Keratinocyte (primary cell): Measurements from ENCODE around the gene TCTN2. TPM values are rescaled to one million over a fixed set of nuclear protein-coding genes. Genes with fewer than 3 reads are reported as not detected.

Source experiments
- DNase-seq: peaks from one replicate; pipeline ENCODE4 v3.0.0-alpha.2; 2011; ENCODE audit warnings: low read depth, missing footprints, low spot score
- FAIRE-seq: peaks from 2 replicates; lab custom pipeline; 2011; peaks lifted over from hg19 to GRCh38; lab: Jason Lieb, UNC
- H2AFZ ChIP-seq: 2 replicates; pipeline ENCODE4 v1.6.0; 2012; ENCODE audit warnings: low read length, control low read depth, inconsistent platforms; ENCODE audit not compliant: control insufficient read depth
- H3K27ac ChIP-seq: 2 replicates; pipeline ENCODE4 v1.5.1; 2011; ENCODE audit warnings: low read length; ENCODE audit not compliant: control insufficient read depth, insufficient read depth
- H3K27me3 ChIP-seq: 3 replicates; pipeline ENCODE4 v1.6.0; 2011; ENCODE audit warnings: low read length; ENCODE audit not compliant: control insufficient read depth, insufficient read depth; ENCODE audit errors: extremely low read depth
- H3K36me3 ChIP-seq, 2 experiments: 2 replicates in 1 of 2; 3 replicates in 1 of 2; pipeline ENCODE4 v1.5.1; 2011; ENCODE audit warnings: low read length in 2 of 2, mild to moderate bottlenecking in 1 of 2; ENCODE audit not compliant: control insufficient read depth in 2 of 2, insufficient read depth in 2 of 2; ENCODE audit errors: extremely low read depth in 1 of 2
- H3K4me1 ChIP-seq: 3 replicates; pipeline ENCODE4 v1.5.1; 2011; ENCODE audit warnings: low read length; ENCODE audit not compliant: control insufficient read depth, insufficient read depth; ENCODE audit errors: extremely low read depth
- H3K4me2 ChIP-seq: 3 replicates; pipeline ENCODE4 v1.6.0; 2011; ENCODE audit warnings: low read depth, low read length; ENCODE audit not compliant: control insufficient read depth, insufficient read depth; ENCODE audit errors: extremely low read depth
- H3K4me3 ChIP-seq, 3 experiments: fragments of 200-600 bp in 1 of 3; sonication (generic) in 1 of 3; 2 replicates in 2 of 3; 3 replicates in 1 of 3; pipeline ENCODE4 v1.5.1; 2011 to 2016; ENCODE audit warnings: low read length in 3 of 3, mild to moderate bottlenecking in 3 of 3, control low read depth in 2 of 3, inconsistent platforms in 1 of 3, low read depth in 1 of 3, mixed read lengths in 1 of 3, mixed run types in 1 of 3, moderate library complexity in 1 of 3; ENCODE audit not compliant: control insufficient read depth in 2 of 3, insufficient read depth in 2 of 3; ENCODE audit errors: extremely low read depth in 1 of 3
- H3K79me2 ChIP-seq: 2 replicates; pipeline ENCODE4 v1.6.0; 2012; ENCODE audit warnings: low read length; ENCODE audit not compliant: control insufficient read depth, insufficient read depth
- H3K9ac ChIP-seq: 3 replicates; pipeline ENCODE4 v1.6.0; 2011; ENCODE audit warnings: low read length; ENCODE audit not compliant: control insufficient read depth, insufficient read depth; ENCODE audit errors: extremely low read depth
- H3K9me1 ChIP-seq: 3 replicates; pipeline ENCODE4 v1.6.0; 2011; ENCODE audit warnings: low read length; ENCODE audit not compliant: control insufficient read depth, insufficient read depth; ENCODE audit errors: extremely low read depth
- H3K9me3 ChIP-seq: 2 replicates; pipeline ENCODE4 v1.5.1; 2012; ENCODE audit warnings: low read depth, low read length; ENCODE audit not compliant: control insufficient read depth
- H4K20me1 ChIP-seq: 3 replicates; pipeline ENCODE4 v1.6.0; 2011; ENCODE audit warnings: low read length; ENCODE audit not compliant: control insufficient read depth, insufficient read depth; ENCODE audit errors: extremely low read depth
- EZH2 ChIP-seq: IDR thresholded peaks from one replicate; pipeline ENCODE4 v1.6.1; 2012; ENCODE audit warnings: inconsistent platforms, mild to moderate bottlenecking, low read length, moderate library complexity
- dilution Hi-C: fragments of 300-500 bp; cut with MboI; formaldehyde crosslinking; loops from one replicate; pipeline ENCODE4 v1.7.0; 2020; ENCODE audit warnings: low sequenced_read_pairs; ENCODE audit not compliant: extremely low pct_ligation_motif_present
- polyA plus RNA-seq, 5 experiments: library from polyadenylated mRNA; depleted of rRNA in 3 of 5; stranded (reverse) in 3 of 5; stranded (forward) in 1 of 5; unstranded in 1 of 5; fragments of >200 nt; gene quantifications; 1 replicate in 1 of 5; 2 replicates in 3 of 5; 3 replicates in 1 of 5; pipeline versions ENCODE4 v1.2.1 to v1.2.3, GENCODE V29; 2011 to 2012; ENCODE audit warnings: missing spikeins in 2 of 5, low read depth in 1 of 5, low replicate concordance in 1 of 5
- TF ChIP-seq, protein P1 (sequence below), 3 experiments: IDR thresholded peaks in 1 of 3; conservative IDR thresholded peaks in 1 of 3; optimal IDR thresholded peaks in 1 of 3; 2 replicates in 2 of 3; 3 replicates in 1 of 3; pipeline versions ENCODE3 to v1.5.1; 2011; ENCODE audit warnings: low read length in 3 of 3, mild to moderate bottlenecking in 3 of 3, moderate library complexity in 2 of 3, control low read depth in 1 of 3, inconsistent platforms in 1 of 3; ENCODE audit not compliant: insufficient read depth in 2 of 3; ENCODE audit errors: extremely low read depth in 1 of 3

The TCTN2 gene
- polyA plus RNA-seq, 1 donor (not counting 4 experiments of a cell fraction or from before 2014, with no cell fraction given), result 3.2 TPM

DNA sequence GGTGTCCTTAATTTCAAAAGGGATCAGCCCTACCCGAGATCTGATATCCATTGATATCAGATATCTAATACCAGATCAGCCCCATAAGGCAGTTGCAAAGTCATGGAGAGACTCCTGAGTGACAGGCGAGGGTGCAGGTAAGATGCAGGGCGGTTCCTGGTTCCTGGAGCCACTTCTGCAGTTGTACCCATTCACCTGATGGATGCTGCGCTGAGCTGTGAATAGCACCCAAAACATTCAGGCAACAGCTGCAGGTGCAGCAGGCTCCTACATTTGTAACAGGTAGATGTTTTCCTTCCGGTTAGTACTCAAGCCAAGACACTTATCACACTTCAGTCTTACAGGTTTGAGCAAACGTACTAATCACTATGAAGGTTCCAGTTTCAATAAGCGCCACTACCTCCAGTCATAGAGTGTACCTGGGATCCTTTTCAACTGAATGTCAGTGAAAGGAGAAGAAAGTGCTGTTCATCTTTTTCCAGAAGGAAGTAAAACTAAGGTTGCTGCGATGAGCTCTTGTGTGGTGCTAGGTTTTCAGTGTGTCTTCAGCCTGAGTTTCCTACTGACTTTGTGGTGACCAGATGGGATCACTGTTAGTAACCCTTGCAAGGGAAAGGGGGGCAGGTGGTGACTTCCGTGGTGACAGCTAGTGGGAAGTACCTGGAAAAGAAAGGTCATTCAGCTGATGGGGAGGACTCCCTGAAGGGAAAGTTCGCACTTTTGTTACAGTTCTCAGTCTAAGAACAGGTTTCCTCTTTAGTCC lies 43.1 kb downstream of the TCTN2 start:
- H3K27me3 ChIP-seq, result no peaks in the 10 kb centered on the region
- peak overlapping the region in 2 of 3 experiments; percentile 88 for H3K4me3 ChIP-seq
- H3K36me3 ChIP-seq, result no peaks in the 10 kb centered on the region
- H4K20me1 ChIP-seq, result no peaks in the 10 kb centered on the region
- TF ChIP-seq EZH2, result no peak
- TF ChIP-seq, protein P1, sequence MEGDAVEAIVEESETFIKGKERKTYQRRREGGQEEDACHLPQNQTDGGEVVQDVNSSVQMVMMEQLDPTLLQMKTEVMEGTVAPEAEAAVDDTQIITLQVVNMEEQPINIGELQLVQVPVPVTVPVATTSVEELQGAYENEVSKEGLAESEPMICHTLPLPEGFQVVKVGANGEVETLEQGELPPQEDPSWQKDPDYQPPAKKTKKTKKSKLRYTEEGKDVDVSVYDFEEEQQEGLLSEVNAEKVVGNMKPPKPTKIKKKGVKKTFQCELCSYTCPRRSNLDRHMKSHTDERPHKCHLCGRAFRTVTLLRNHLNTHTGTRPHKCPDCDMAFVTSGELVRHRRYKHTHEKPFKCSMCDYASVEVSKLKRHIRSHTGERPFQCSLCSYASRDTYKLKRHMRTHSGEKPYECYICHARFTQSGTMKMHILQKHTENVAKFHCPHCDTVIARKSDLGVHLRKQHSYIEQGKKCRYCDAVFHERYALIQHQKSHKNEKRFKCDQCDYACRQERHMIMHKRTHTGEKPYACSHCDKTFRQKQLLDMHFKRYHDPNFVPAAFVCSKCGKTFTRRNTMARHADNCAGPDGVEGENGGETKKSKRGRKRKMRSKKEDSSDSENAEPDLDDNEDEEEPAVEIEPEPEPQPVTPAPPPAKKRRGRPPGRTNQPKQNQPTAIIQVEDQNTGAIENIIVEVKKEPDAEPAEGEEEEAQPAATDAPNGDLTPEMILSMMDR (optimal IDR thresholded peaks at IDR 0.05 in 1 of 3, IDR thresholded peaks at IDR 0.05 in 1 of 3, conservative IDR thresholded peaks at IDR 0.05 in 1 of 3; ENCODE audit: extremely low read depth in 1 of 3, insufficient read depth in 2 of 3, low read length in 3 of 3), result no peak
- peaks cover 17% of the 10 kb centered on the region for H3K4me1 ChIP-seq
- H3K9me3 ChIP-seq, result no peaks in the 10 kb centered on the region
- H2AFZ ChIP-seq, result no peak overlapping the region
- no peak overlapping the region for H3K9ac ChIP-seq
- peaks cover 7% of the 10 kb centered on the region for H3K79me2 ChIP-seq
- dilution Hi-C loops, result no loop called here
- peak overlapping the region; percentile 10 for H3K27ac ChIP-seq
- H3K4me2 ChIP-seq, result peak overlapping the region; percentile 97
- FAIRE-seq, result no peak
- H3K9me1 ChIP-seq, result no peaks in the 10 kb centered on the region
- no peak for DNase-seq

DNA sequence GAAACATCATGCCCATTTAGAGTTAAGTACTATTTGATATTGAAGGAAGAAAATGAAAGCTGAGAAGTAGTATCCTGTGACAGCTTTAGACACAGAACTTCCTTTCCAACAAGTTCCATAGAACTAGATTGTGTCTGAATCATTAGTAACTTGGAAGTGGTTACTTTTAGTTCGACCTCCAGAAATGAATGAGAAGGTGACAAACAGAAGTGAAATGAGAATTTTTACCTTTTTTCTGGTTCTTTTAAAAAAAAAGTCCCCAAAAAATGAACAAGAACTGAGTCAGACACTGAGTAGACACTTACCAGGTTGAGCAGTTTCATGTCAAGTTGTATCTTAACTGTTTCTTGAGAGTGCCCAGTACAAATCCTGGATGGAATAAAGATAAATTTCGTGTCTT lies 44.3 kb downstream of the TCTN2 start:
- peaks cover 7% of the 10 kb centered on the region for H3K79me2 ChIP-seq
- no peak overlapping the region for H2AFZ ChIP-seq
- FAIRE-seq (no peak), DNase-seq (no peak)
- no peak overlapping the region for H3K4me3 ChIP-seq
- no peaks in the 10 kb centered on the region for H3K36me3 ChIP-seq
- H4K20me1 ChIP-seq, result no peaks in the 10 kb centered on the region
- H3K9me3 ChIP-seq, result no peaks in the 10 kb centered on the region
- no peak overlapping the region for H3K9ac ChIP-seq
- H3K27me3 ChIP-seq, result no peaks in the 10 kb centered on the region
- no peaks in the 10 kb centered on the region for H3K9me1 ChIP-seq
- no peak overlapping the region for H3K27ac ChIP-seq
- dilution Hi-C loops, result no loop called here
- peaks cover 20% of the 10 kb centered on the region for H3K4me1 ChIP-seq
- no peak for TF ChIP-seq EZH2
- no peak overlapping the region for H3K4me2 ChIP-seq
